Kidney (tissue), 14 donors: Measurements from ENCODE around the gene RUFY1. TPM values are rescaled to one million over a fixed set of nuclear protein-coding genes. Genes with fewer than 3 reads are reported as not detected.
A peak's percentile ranks its signal among the peaks of the same experiment; 100 is the strongest.

Source experiments
- DNase-seq, 5 donors: peaks; one replicate each; pipeline ENCODE4 v3.0.0-alpha.2; 2013 to 2020
- FAIRE-seq: peaks from 2 replicates; lab custom pipeline; 2012; peaks lifted over from hg19 to GRCh38; lab: Jason Lieb, UNC
- H3K27ac ChIP-seq, 2 donors: one replicate each; pipeline ENCODE4 v1.7.0; 2013; ENCODE audit warnings: low read depth in 2 of 2, low read length in 2 of 2, inconsistent platforms in 1 of 2
- H3K27me3 ChIP-seq: one replicate; pipeline ENCODE4 v1.7.1; 2013; ENCODE audit warnings: low read length, inconsistent platforms; ENCODE audit not compliant: control insufficient read depth, insufficient read depth
- H3K36me3 ChIP-seq, 3 donors: one replicate each; pipeline versions ENCODE4 v1.7.0 to v1.7.1; 2013; ENCODE audit warnings: low read length in 3 of 3, control low read depth in 1 of 3, inconsistent platforms in 1 of 3; ENCODE audit not compliant: insufficient read depth in 3 of 3, control insufficient read depth in 2 of 3
- H3K4me1 ChIP-seq, 3 donors: one replicate each; pipeline versions ENCODE4 v1.7.0 to v1.7.1; 2013; ENCODE audit warnings: low read length in 3 of 3, inconsistent platforms in 1 of 3, low read depth in 1 of 3; ENCODE audit not compliant: control insufficient read depth in 2 of 3, insufficient read depth in 2 of 3
- H3K4me3 ChIP-seq, 3 donors: one replicate each; pipeline versions ENCODE4 v1.7.0 to v1.8.1; 2013; ENCODE audit warnings: low read length in 3 of 3, control low read depth in 1 of 3, inconsistent platforms in 1 of 3
- H3K9ac ChIP-seq, 3 donors: one replicate each; pipeline versions ENCODE4 v1.7.0 to v1.7.1; 2013; ENCODE audit warnings: low read length in 3 of 3, control low read depth in 1 of 3, inconsistent platforms in 1 of 3
- H3K9me3 ChIP-seq, 3 donors: one replicate each; pipeline versions ENCODE4 v1.7.0 to v1.7.1; 2013; ENCODE audit warnings: low read length in 3 of 3, control low read depth in 1 of 3, inconsistent platforms in 1 of 3; ENCODE audit not compliant: control insufficient read depth in 2 of 3, insufficient read depth in 1 of 3
- CTCF ChIP-seq: IDR thresholded peaks from 3 replicates; pipeline ENCODE4 v1.5.1; 2012; ENCODE audit warnings: mild to moderate bottlenecking, moderate library complexity, borderline replicate concordance; ENCODE audit not compliant: insufficient read depth; ENCODE audit errors: extremely low read depth
- intact Hi-C: fragments of 100-400 bp; cut with DNase I; formaldehyde crosslinking; loops from one replicate; pipeline ENCODE4 v1.11.1; 2022
- polyA plus RNA-seq: library from polyadenylated mRNA; stranded (reverse); fragments of 350-450 nt; fragmentation: Illumina TruSeq; extraction: RNeasy Lipid Tissue Mini Kit (QIAGEN cat#74804); gene quantifications from one replicate; pipeline ENCODE4 v1.2.3, GENCODE V29; 2014; ENCODE audit warnings: low read depth, low replicate concordance; ENCODE audit not compliant: insufficient read depth
- total RNA-seq: library from RNA; stranded (reverse); fragmentation: NEBNext Ultra II Directional; extraction: Animal tissue kit (Norgen Biotek cat#: 25700); gene quantifications from one replicate; pipeline ENCODE4 v1.2.1, GENCODE V29; 2021
- donor health status: control.
- donor health status: control.
- donor health status: control.
- donor health status: control.
- donor health status: control.
- donor health status: DM: yes; HTN: yes; CAD: no.
- donor health status: Normal renal cell carcinoma (clear cell type).

RUFY1 gene
- total and polyA plus RNA-seq, 2 donors from 2014 or later = 48.5 to 56.3 TPM

- no peak for DNase-seq
- no peaks in the 10 kb centered on the region for H3K36me3 ChIP-seq
- intact Hi-C loops = no loop called here
- H3K9me3 ChIP-seq = no peaks in the 10 kb centered on the region
- no peak overlapping the region for H3K4me3 ChIP-seq
- no peak for TF ChIP-seq CTCF
- H3K4me1 ChIP-seq = peaks cover 0 to 2% (median 0%) of the 10 kb centered on the region in 3 donors
- no peaks in the 10 kb centered on the region for H3K27me3 ChIP-seq
- no peak overlapping the region for H3K27ac ChIP-seq
- FAIRE-seq = no peak
- H3K9ac ChIP-seq = no peak overlapping the region
Measured at GRCh38 chr5:179526978-179527377, 23.4 kb upstream of the RUFY1 start.

- Histone ChIP-seq H3K27ac (no peak overlapping the region), H3K9ac (no peak overlapping the region), H3K27me3 (no peaks in the 10 kb centered on the region), H3K36me3 (no peaks in the 10 kb centered on the region), H3K4me1 (peaks cover 0 to 2% (median 0%) of the 10 kb centered on the region in 3 donors), H3K9me3 (no peaks in the 10 kb centered on the region), H3K4me3 (peak overlapping the region; percentile 21 to 53 (median 50))
- no peak for FAIRE-seq
- no peak for TF ChIP-seq CTCF
- peak; percentile 73 to 92 (median 82) for DNase-seq
- intact Hi-C loops = no loop called here
Measured at GRCh38 chr5:179530069-179530998, 20.0 kb upstream of the RUFY1 start.

GRCh38 chr5:179533024-179533423 is 17.3 kb upstream of the RUFY1 start:
- Histone ChIP-seq H3K4me3 (no peak overlapping the region), H3K9ac (no peak overlapping the region), H3K36me3 (no peaks in the 10 kb centered on the region), H3K27ac (no peak overlapping the region), H3K4me1 (peaks cover 0 to 2% (median 0%) of the 10 kb centered on the region in 3 donors), H3K9me3 (no peaks in the 10 kb centered on the region), H3K27me3 (no peaks in the 10 kb centered on the region)
- intact Hi-C loops = no loop called here
- no peak for TF ChIP-seq CTCF
- FAIRE-seq (no peak), DNase-seq (no peak)
